H9 (cell line): ENCODE measurements around the gene RBM4B. TPM values are rescaled to one million over a fixed set of nuclear protein-coding genes. Genes with fewer than 3 reads are reported as not detected.

Source experiments
- DNase-seq: peaks from one replicate; pipeline ENCODE4 v3.0.0-alpha.2; 2017
- H2AFZ ChIP-seq: one replicate; pipeline ENCODE4 v1.6.1; 2013; ENCODE audit warnings: mild to moderate bottlenecking, low read length, control low read depth, moderate library complexity
- H2AK5ac ChIP-seq: 2 replicates; pipeline ENCODE4 v1.6.1; 2013; ENCODE audit warnings: low read length, control low read depth, mixed read lengths; ENCODE audit not compliant: insufficient read length
- H2BK120ac ChIP-seq: one replicate; pipeline ENCODE4 v1.6.1; 2013; ENCODE audit warnings: low read depth, mild to moderate bottlenecking, low read length, control low read depth, inconsistent platforms; ENCODE audit not compliant: poor library complexity, severe bottlenecking
- H2BK12ac ChIP-seq: 2 replicates; pipeline ENCODE4 v1.6.1; 2013; ENCODE audit warnings: low read length, control low read depth, mixed read lengths, low read depth; ENCODE audit not compliant: insufficient read length
- H2BK15ac ChIP-seq: 2 replicates; pipeline ENCODE4 v1.6.1; 2013; ENCODE audit warnings: low read depth, low read length, control low read depth
- H2BK20ac ChIP-seq: one replicate; pipeline ENCODE4 v1.6.1; 2013; ENCODE audit warnings: low read depth, mild to moderate bottlenecking, low read length, control low read depth, inconsistent platforms; ENCODE audit not compliant: poor library complexity, severe bottlenecking
- H2BK5ac ChIP-seq: 2 replicates; pipeline ENCODE4 v1.6.1; 2013; ENCODE audit warnings: low read length, control low read depth, mixed read lengths; ENCODE audit not compliant: insufficient read length
- H3K14ac ChIP-seq: 2 replicates; pipeline ENCODE4 v1.6.1; 2013; ENCODE audit warnings: low read length, control low read depth; ENCODE audit not compliant: insufficient read depth
- H3K18ac ChIP-seq: 2 replicates; pipeline ENCODE4 v1.6.1; 2013; ENCODE audit warnings: low read depth, mild to moderate bottlenecking, mixed read lengths, low read length, control low read depth; ENCODE audit not compliant: insufficient read length
- H3K23ac ChIP-seq: 2 replicates; pipeline ENCODE4 v1.6.1; 2013; ENCODE audit warnings: low read length, control low read depth, mixed read lengths, low read depth; ENCODE audit not compliant: insufficient read length
- H3K23me2 ChIP-seq: 2 replicates; pipeline ENCODE4 v1.6.1; 2013; ENCODE audit warnings: low read depth, mild to moderate bottlenecking, mixed read lengths, low read length, control low read depth; ENCODE audit not compliant: insufficient read length, poor library complexity, severe bottlenecking
- H3K27ac ChIP-seq: 2 replicates; pipeline ENCODE4 v1.5.1; 2013; ENCODE audit warnings: low read length, control low read depth, mixed read lengths, low read depth; ENCODE audit not compliant: insufficient read length
- H3K27me3 ChIP-seq: 2 replicates; pipeline ENCODE4 v1.6.1; 2013; ENCODE audit warnings: low read length, control low read depth, inconsistent platforms; ENCODE audit not compliant: insufficient read depth
- H3K4ac ChIP-seq: 2 replicates; pipeline ENCODE4 v1.6.1; 2013; ENCODE audit warnings: low read depth, mild to moderate bottlenecking, control low read depth, inconsistent platforms, low read length, moderate library complexity
- H3K4me1 ChIP-seq: 2 replicates; pipeline ENCODE4 v1.6.1; 2013; ENCODE audit warnings: low read length, control low read depth, inconsistent platforms; ENCODE audit not compliant: insufficient read depth
- H3K4me2 ChIP-seq: 2 replicates; pipeline ENCODE4 v1.6.1; 2013; ENCODE audit warnings: low read length, control low read depth, mixed read lengths; ENCODE audit not compliant: insufficient read length, insufficient read depth
- H3K56ac ChIP-seq: 2 replicates; pipeline ENCODE4 v1.6.1; 2013; ENCODE audit warnings: low read depth, mild to moderate bottlenecking, mixed read lengths, low read length, control low read depth; ENCODE audit not compliant: insufficient read length
- H3K79me1 ChIP-seq: 2 replicates; pipeline ENCODE4 v1.6.1; 2013; ENCODE audit warnings: low read depth, mild to moderate bottlenecking, moderate library complexity, low read length, control low read depth, inconsistent platforms; ENCODE audit not compliant: insufficient read depth, poor library complexity, severe bottlenecking
- H3K79me2 ChIP-seq: 2 replicates; pipeline ENCODE4 v1.6.1; 2013; ENCODE audit warnings: low read length, control low read depth, inconsistent platforms; ENCODE audit not compliant: insufficient read depth
- H3K9ac ChIP-seq: 2 replicates; pipeline ENCODE4 v1.6.1; 2013; ENCODE audit warnings: low read length, control low read depth, mixed read lengths; ENCODE audit not compliant: insufficient read length; ENCODE audit errors: extremely low read depth
- H3K9me3 ChIP-seq: one replicate; pipeline ENCODE4 v1.6.1; 2013; ENCODE audit warnings: low read depth, low read length, inconsistent platforms; ENCODE audit not compliant: control insufficient read depth
- H3T11ph ChIP-seq: one replicate; pipeline ENCODE4 v1.6.1; 2013; ENCODE audit warnings: mild to moderate bottlenecking, low read length, control low read depth, inconsistent platforms
- H4K20me1 ChIP-seq: one replicate; pipeline ENCODE4 v1.6.1; 2013; ENCODE audit not compliant: control insufficient read depth, insufficient read length, insufficient read depth
- H4K5ac ChIP-seq: 2 replicates; pipeline ENCODE4 v1.6.1; 2013; ENCODE audit warnings: low read depth, mild to moderate bottlenecking, mixed read lengths, low read length, control low read depth; ENCODE audit not compliant: insufficient read length
- H4K8ac ChIP-seq: replicated peaks from 2 replicates; pipeline ENCODE4 v1.6.1; 2013; ENCODE audit warnings: low read length, control low read depth, mixed read lengths, low read depth; ENCODE audit not compliant: insufficient read length
- H4K91ac ChIP-seq: 2 replicates; pipeline ENCODE4 v1.6.1; 2013; ENCODE audit warnings: low read depth, mild to moderate bottlenecking, moderate library complexity, mixed read lengths, low read length, control low read depth; ENCODE audit not compliant: insufficient read length
- H3K27ac Mint-ChIP-seq, 3 experiments: 2 replicates in 2 of 3; 3 replicates in 1 of 3; pipeline ENCODE4 v1.8.0; 2020 to 2021; ENCODE audit warnings: mixed read lengths in 3 of 3, mild to moderate bottlenecking in 1 of 3, moderate library complexity in 1 of 3
- H3K27me3 Mint-ChIP-seq: 2 replicates; pipeline ENCODE4 v1.8.0; 2021; ENCODE audit warnings: low read depth, mild to moderate bottlenecking, moderate library complexity, mixed read lengths
- H3K36me3 Mint-ChIP-seq, 3 experiments: 2 replicates in 2 of 3; 3 replicates in 1 of 3; pipeline ENCODE4 v1.8.0; 2020 to 2021; ENCODE audit warnings: low read depth in 3 of 3, mixed read lengths in 3 of 3; ENCODE audit not compliant: insufficient read depth in 1 of 3
- H3K4me1 Mint-ChIP-seq, 2 experiments: 2 replicates each; pipeline ENCODE4 v1.8.0; 2020; ENCODE audit warnings: mixed read lengths in 2 of 2
- H3K4me3 Mint-ChIP-seq, 2 experiments: 2 replicates in 1 of 2; 3 replicates in 1 of 2; pipeline ENCODE4 v1.8.0; 2020 to 2021; ENCODE audit warnings: mild to moderate bottlenecking in 2 of 2, mixed read lengths in 2 of 2, moderate library complexity in 1 of 2
- H3K9me3 Mint-ChIP-seq, 2 experiments: 2 replicates in 1 of 2; 3 replicates in 1 of 2; pipeline ENCODE4 v1.8.0; 2020; ENCODE audit warnings: mild to moderate bottlenecking in 2 of 2, mixed read lengths in 2 of 2, moderate library complexity in 1 of 2
- CTCF ChIP-seq: fragments of 200-600 bp; sonication (generic); conservative IDR thresholded peaks from 3 replicates; pipeline ENCODE4 v1.8.0; 2021; ENCODE audit warnings: antibody characterized with exemption, mild to moderate bottlenecking
- WGBS: extraction: QIAGEN DNeasy Blood & Tissue Kit; methylation state at CpG from one replicate; pipeline ENCODE4 v1.1.7; 2013; ENCODE audit warnings: missing lambda C conversion rate, low lambda C conversion rate, mixed read lengths; ENCODE audit not compliant: insufficient read length; ENCODE audit errors: extremely low coverage; 5-methylcytosine and 5-hydroxymethylcytosine counted together
- total RNA-seq: library from RNA; stranded (reverse); gene quantifications from 2 replicates; pipeline ENCODE4 v1.2.1, GENCODE V29; 2021

The RBM4B gene
- total RNA-seq, 1 experiment from 2014 or later, result 34.0 TPM

GRCh38 chr11:66692871-66693331, 15.2 kb upstream of the RBM4B start:
- H3K36me3 Mint-ChIP-seq, result peaks cover 14 to 92% (median 91%) of the 10 kb centered on the region in 3 experiments
- Histone ChIP-seq H2BK12ac (no peak overlapping the region), H4K8ac (no peak overlapping the region), H3K23ac (no peak overlapping the region), H3K14ac (no peak overlapping the region), H2BK20ac (no peak overlapping the region), H3K4me1 (no peaks in the 10 kb centered on the region), H2BK120ac (no peak overlapping the region), H3K9me3 (no peaks in the 10 kb centered on the region), H4K5ac (no peak overlapping the region), H2AK5ac (no peak overlapping the region), H3K4ac (no peak overlapping the region), H3K4me2 (no peak overlapping the region), H4K20me1 (no peaks in the 10 kb centered on the region), H3K79me2 (no peaks in the 10 kb centered on the region), H2BK5ac (no peak overlapping the region), H2BK15ac (no peak overlapping the region), H3K23me2 (no peaks in the 10 kb centered on the region), H3K27ac (no peak overlapping the region), H3K56ac (no peak overlapping the region), H3K18ac (no peak overlapping the region), H3K79me1 (no peaks in the 10 kb centered on the region), H3K27me3 (no peaks in the 10 kb centered on the region), H3K9ac (no peak overlapping the region), H4K91ac (no peak overlapping the region), H2AFZ (no peak overlapping the region), H3T11ph (no peak overlapping the region)
- H3K9me3 Mint-ChIP-seq, result no peaks in the 10 kb centered on the region; a peak in 1 of 5 replicates
- no peak overlapping the region for H3K4me3 Mint-ChIP-seq
- H3K27ac Mint-ChIP-seq, result no peak overlapping the region
- no CpG with 5 or more reads among the region's 20 CpGs for WGBS
- no peak for DNase-seq
- H3K27me3 Mint-ChIP-seq, result no peaks in the 10 kb centered on the region
- peaks cover 5 to 8% of the 10 kb centered on the region in 2 experiments; a peak in 1 of 4 replicates for H3K4me1 Mint-ChIP-seq
- TF ChIP-seq CTCF, result no peak
